HG02798 (cell line): ENCODE measurements around the gene LACTB.
A peak's percentile ranks its signal among the peaks of the same experiment; 100 is the strongest.

Experiments used
- ATAC-seq: cut with Tn5 transposase; IDR thresholded peaks from one replicate; pipeline ENCODE4 v1.9.1; 2021; ENCODE audit warnings: mild to moderate bottlenecking; ENCODE audit not compliant: unreplicated experiment, poor library complexity

Gene LACTB

DNA sequence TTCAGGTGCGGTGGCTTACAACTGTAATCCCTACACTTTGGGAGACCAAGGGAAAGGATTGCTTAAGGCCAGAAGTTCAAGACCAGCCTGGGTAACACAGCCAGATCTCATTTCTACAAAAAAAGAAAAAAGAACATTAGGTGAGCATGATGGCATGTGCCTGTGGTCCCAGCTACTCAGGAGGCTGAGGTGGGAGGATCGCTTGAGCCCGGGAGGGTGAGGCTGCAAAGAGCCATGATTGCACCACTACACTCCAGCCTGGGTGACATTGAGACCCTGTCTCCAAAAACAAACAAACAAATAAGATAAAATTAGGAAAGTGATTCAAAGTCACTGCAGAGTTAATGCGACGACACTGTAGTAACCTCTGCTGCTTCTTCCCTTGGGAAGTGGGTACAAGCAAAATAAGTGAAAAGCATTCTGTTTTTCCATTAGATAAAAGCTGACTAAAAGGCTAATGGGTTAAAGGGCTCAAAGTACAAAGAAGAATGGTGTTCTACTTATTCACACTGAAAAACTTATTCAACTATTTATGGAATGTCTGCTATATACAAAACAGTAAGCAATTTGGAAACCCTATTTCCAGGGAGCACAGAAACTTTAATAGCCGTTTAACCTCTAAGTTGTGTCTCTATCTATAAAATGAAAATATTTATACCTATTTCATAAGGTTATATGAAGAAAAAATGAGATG is 43.7 kb downstream of the LACTB start:
- ATAC-seq, result no peak

DNA sequence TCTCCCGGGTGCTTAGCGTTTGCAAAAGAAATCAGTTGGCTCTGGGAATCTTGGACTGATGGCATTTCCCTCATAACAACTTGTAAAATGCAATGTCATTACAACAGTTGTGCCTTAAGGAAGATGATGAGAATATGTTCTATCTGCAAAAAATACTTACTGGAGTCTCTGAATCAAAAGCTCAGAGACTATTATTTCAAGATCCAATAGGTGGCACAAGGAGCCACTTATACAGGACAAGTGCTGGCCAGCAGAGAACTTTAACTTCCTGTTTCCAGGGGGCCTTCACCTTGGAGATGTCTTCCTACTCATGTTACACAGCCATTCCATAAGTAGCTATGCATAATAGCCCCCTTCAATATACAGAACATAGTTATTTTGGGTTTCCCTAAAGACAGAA is 44.6 kb downstream of the LACTB start:
- no peak for ATAC-seq

DNA sequence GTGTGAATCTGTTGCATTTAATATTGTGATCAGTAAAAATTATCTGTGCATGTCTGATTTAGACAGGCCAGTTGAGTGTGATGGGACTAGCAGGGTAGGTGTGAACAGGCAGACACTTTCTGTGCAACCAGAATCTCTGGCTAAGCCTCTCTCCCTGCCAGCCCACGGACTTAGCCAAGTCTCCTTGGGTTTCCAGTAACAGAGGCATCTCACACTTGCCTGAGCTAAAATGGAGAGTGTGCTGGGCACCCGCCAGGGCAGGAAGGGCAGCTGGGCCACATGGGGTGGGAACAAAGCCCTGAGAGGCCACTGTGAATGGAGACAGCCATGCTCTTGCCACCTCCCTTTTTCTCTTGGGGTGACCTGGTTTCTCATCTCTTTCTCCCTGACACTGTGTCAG is 48.1 kb downstream of the LACTB start:
- no peak for ATAC-seq

DNA sequence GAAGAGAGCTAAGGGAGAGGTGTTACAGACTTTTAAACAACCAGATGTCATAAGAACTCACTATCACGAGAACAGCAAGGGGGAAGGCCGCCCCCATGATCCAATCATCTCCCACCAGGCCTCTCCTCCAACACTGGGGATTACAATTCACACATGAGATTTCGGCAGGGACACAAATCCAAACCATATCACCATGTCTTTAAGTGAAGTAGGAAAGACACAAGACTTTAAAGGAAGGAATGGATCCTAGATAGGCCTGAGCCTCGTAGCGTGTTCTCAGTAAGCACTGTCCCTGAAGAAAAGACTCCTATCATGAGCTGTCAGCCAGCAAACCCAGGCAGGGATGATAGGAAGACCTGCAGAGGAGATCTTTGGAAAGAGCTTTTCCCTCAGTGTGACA is 50.7 kb downstream of the LACTB start:
- ATAC-seq, result no peak

DNA sequence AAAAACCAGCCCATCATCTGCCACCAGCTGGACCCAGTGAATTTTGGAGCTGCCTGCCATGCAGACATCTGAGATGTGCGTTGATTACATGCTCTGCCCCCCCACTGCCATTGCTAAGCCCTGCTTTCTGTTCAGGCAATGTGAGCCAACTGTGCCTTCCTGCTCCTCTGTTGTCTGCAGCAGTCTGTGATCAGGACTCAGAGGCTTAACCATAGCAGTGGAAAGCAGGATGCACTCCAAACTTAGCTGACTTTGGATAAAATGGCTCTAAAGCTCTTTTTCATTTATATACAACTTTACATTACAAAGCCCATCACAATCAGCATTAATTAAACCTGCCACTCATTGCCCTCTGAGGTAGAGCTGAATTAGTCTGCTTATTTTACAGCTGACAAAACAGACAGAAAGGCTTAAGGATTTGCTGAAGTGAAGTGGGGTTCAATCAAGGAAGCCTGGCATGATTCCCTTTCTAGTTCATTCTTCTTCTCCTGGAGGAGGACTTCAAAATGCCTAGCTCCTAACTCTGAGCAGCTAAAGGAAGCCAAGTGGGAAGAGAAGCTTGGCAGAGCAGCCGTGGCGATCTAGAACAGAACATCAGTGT is 51.3 kb downstream of the LACTB start:
- no peak for ATAC-seq

DNA sequence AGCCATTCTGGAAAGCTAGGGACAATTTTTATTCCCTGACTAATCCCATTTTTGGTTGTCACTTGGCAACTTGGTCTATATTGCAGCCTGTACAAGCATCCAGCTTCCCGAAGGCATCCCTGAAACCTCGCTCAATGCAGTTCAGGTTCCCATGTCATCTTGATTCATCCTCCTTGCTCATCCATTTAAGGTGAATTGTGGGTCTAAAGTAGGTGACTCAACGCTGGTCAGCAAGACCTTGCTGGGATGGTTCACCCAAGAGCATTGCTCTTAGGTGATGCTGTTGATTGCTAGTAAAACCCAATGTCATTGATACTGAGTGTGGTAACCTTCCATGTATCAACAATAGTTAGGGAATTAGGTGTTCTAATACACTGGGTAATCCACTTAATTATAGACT is 54.6 kb downstream of the LACTB start:
- no peak for ATAC-seq

DNA sequence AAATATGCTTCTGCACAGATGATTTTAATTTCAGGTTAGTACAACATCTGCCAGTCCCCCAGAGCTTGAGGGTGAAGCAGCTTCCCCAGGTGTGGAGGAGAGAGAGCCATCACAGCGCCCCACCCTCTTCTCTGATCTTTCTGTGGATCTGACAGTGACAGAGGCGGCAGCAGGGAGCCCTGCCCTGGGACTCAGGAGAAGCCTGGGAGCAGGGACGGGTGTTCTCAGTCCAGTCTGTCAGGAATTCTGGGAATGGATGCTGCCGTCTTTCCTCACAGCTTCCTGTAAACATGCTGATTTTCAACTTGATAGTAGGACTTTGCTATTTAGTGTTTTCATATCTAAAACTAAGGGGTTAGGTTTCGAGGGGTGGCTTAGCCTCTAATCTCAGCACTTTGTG is 56.4 kb downstream of the LACTB start:
- no peak for ATAC-seq

DNA sequence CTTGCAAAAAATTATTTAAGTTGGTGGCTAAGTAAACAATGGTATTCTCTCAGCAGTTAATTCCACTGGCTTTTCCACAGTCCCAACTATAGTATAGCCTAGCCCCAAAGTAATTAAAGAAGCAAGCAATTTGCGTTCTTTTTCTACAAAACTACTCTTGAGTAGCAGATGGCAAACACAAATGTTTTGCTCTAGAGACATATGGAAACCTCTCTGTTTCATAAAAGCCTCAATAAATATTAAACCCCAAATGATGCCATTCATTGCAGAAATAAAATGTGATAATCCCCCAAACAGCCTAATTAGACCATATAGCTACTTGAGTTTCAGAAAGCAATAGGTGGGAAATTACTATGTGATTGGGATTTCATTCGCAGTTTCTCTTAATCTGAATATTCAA is 59.1 kb downstream of the LACTB start:
- no peak for ATAC-seq

DNA sequence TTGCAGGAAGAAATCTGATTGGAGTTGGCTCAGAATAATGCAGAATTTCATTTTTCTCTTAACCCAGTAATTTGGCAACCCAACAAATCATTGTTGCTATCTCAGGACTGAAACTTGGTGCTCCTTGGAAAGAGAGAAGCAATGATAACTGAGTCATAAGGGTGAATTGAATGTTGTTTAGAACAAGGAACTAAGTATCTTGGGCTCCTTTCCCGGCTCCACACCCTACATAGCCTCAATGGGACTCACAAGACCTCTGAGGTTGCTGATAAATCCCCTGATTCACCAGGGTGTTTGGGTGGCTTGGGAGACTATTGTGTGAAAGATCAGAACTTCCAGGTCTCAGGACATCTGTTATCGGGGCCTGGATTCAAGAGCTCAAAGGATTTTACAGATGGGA is 60.0 kb downstream of the LACTB start:
- no peak for ATAC-seq

DNA sequence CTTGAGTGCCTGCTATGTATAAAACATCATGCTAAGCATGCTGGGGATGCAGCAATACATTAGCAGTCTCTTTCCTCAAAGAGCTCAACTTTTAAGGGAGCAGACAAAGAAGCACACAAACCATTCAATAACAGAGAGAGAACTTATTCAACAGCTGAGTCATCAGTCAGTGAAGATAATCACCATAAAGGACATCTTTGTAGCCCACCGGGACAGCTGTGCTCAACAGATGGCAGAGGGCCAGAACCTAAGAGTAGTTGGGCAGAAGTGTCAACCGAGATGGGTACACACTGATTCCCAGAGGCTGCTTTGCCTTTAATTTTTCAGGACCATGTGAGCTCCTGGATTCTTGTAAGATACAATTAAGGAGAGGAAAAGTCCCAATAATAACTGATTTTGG is 63.5 kb downstream of the LACTB start:
- ATAC-seq, result no peak

DNA sequence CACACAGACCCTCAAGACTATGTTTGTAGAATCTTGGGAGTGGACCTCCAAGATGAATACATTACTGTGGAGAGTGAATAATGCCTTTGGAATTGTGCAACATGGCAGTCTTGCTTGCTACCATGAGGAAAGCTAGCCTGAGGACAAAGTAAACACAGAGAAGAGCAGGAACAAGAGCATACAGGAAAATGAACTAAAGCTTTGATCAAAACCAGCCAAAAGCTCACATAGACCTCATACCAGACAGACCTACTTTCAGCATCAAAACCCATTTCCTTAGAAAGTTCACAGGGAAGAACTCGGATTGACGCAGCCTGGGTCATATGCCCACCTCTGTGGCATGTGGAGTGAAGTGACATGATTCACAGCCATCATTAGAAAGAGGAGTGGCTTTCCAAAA is 64.4 kb downstream of the LACTB start:
- ATAC-seq, result no peak

DNA sequence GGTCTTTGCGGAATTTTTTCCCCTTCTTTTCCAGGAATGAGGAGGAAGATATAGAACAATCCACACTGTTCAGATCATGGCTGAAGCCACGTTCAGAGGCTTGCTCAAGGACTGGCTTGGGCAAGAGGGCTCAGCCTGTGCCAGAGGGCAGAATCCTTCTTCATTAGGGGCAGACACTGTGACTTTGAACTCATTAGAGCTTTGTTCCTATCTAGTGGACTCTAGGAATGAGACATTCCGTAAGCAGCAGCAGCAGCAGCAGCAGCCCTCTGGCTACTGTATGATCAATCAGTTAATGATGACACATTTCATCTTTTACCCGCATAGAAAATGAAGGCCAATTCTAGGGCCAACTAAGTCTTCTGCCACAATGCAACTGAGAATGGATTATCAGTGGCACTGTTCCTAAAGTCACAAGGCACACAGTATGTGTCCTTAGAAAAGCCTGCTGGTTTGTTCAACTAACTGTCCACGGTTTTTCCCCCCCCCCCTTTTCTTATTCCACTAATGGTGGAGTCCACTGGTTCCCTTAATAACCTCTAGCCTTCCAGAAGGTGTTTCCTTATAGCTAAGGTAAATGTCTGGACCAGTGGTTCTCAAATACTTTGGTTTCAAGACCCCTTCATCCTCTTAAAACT is 66.0 kb downstream of the LACTB start:
- no peak for ATAC-seq

DNA sequence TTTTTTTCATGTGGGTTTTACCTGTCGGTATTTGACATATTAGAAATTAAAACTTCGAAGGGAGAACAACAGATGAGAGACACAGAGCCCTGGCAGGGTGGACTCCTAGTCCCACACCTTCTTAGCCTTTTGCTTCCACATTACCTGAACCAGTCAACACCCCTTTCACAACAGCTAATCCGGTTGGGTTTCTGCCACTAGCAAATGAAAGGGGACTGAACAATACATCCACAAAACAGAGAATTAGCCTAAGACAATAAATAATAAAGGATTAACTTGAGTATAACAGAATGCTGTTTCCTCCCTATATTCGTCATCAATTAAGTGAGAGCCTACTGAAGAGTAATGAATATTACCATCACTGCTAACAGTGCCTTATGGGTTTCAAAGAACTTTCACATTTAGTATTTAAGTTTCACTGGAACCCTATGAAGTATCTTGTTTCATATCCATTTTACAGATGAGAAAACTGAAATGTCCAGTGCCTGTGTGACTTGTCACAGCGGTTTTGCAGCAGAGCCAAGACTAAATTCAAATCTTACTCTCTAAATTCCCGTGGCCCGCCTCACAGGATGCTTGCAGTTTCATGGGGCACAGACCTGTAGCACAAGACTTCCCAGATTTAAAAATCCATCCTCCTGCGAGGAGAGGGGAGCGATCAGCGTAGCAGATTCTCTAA is 66.7 kb downstream of the LACTB start:
- ATAC-seq, result no peak

DNA sequence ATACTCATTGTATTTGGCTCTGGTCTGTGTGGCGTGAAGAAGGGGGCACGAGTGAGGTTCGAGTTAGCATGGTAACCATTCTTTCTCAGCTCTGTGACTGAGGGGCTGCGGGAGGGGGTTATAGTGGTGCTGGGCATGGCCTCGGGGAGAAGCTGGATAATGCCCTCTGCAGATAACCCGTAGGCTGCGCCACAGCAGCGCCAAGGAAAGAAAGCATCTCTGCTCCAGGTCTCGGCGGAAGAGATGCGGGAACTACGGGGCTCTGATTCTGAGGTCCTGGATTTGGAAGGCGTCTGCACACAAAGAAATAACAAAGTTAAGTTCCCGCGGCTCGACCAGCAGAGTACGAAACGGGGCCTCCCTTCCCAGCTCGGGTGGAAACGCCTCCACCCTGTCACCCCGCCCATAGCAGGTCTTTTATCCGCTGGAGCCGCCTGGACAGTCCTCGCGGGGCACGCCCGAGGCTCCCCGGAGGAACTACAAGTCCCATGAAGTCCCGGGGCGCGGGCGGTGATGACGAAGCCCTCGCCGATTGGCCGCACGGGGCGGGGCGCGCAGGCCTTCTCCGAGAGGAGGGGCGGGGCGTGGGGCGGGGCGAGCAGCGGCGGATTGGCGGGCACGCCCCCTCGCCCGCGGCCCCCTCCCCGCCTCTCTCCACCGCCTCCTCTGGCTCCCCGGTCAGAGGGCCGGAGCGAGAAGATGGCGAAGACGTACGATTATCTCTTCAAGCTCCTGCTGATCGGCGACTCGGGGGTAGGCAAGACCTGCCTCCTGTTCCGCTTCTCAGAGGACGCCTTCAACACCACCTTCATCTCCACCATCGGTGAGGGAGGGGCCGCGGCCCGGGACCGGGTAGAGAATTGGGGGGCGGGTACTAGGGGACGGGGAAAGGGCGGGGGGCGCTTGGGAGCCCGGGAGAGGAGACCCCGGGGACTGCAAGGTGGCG is 67.5 kb downstream of the LACTB start, which contains the start of gene RAB8B:
TSS of gene RAB8B (plus strand) at position 681 of the 946 bp plus-strand sequence. CDS start at position 700, 19 bp downstream.
- peak; percentile 90 for ATAC-seq

DNA sequence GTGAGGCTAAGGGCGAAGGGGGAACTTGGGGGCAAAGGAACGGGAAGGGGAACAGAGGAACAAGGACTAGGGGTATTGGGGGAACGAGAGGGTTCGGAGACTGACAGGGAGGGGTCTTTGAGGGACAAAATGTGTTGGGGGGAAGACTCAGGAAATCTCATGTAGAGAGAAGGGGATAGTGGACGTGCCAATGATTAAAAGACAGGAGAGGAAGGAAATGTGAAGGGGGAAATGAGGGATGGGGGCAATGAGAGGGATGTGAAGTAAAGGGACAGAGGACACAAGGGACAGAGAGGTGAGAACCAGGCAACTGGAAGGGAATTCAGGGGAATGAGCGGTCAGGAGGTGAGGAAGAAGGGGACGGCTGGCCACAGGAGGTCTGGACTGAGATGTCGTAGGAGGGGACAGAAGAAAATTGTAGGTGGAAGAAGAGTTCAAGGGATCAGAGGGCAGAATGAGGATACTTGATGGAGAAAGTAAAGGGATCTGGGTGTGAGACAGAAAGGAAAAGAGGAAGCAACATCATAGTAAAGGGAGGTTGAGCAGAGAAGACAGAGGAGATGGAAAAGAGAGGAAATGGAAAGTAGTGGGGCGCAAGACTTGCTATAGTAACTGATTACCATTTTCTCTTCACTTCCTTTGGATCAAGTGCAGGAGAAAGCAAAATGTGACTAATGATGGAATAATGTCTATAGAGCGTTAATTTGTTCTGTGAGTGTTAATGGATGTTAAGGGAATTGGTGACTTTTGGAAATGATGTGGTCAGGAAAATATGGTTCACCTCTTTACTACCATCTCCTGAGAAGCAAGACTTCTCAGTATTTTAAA is 68.5 kb downstream of the LACTB start:
- no peak for ATAC-seq

DNA sequence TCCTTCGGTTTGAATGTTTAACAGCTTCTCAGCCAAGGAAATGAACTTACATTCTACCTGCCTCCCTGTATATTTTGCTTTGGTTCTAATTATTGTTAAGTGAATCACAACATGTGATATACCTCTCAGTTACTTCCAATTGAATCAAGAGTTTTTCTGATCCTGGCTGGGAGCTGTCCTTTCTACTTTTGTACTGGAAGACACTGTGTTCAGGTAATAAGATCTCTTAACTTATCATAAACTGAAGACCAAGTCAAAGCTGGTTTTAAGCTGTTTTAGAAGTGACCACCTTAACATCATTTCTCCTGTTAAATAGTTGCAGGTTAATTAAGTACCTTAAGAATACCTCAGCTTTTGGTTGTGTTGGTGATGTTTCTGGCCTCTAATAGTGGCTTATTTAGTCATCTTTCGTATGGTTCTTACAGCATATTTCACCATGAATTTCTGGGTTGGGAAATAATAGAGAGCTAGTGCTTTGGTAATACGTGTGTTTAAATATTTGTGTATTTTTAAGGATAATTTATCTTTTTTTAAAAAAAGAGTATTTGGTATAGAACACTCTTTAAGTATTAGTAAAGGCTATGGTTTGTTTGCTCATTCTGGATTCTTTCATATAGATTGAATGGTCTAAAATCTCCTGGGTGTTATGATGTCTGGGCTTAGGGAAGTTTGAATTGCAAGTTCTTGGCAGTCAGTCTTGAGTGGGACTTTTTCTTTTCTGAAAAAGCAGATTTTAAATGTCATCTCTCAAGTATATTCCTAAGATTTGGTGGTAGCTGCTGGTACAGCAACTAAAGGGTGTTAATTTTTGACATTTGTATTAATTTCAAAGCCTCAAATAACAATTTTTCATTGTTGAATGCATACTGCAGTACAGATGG is 69.3 kb downstream of the LACTB start:
- no peak for ATAC-seq
